HL-60/S4 treated with phorbol 12-myristate 13-acetate at 8.2 ng/mL for 4 days and 3 days (cell line): ENCODE data around the gene NKD2.
"Not testable (repeated sequence)": the region's sequence is repeated elsewhere in the genome, so short reads cannot be mapped to it uniquely, and the experiment has no call there.

Source experiments
- in situ Hi-C: fragments of 300-500 bp; cut with MboI; formaldehyde crosslinking; loops from 2 replicates; pipeline ENCODE4 v1.15.0; 2022; ENCODE audit warnings: low sequenced_read_pairs

The NKD2 gene

GRCh38 chr5:999032-999501, 9.5 kb upstream of the NKD2 start:
- in situ Hi-C loops: no loop called here

GRCh38 chr5:999724-1000123, 8.9 kb upstream of the NKD2 start:
- in situ Hi-C loops: no loop called here

GRCh38 chr5:1000329-1000728, 8.3 kb upstream of the NKD2 start:
- in situ Hi-C loops: no loop called here

GRCh38 chr5:1000831-1001230, 7.8 kb upstream of the NKD2 start:
- in situ Hi-C loops: not testable (repeated sequence)

GRCh38 chr5:1001406-1002270, 7.0 kb upstream of the NKD2 start:
- in situ Hi-C loops: no loop called here

- in situ Hi-C loops: no loop called here
Measured at GRCh38 chr5:1002271-1002546, 6.4 kb upstream of the NKD2 start.

GRCh38 chr5:1002836-1003235, 5.8 kb upstream of the NKD2 start:
- in situ Hi-C loops: no loop called here

- in situ Hi-C loops: no loop called here
Measured at GRCh38 chr5:1003296-1003937, 5.2 kb upstream of the NKD2 start.

- in situ Hi-C loops: no loop called here
Measured at GRCh38 chr5:1004461-1005248, 3.9 kb upstream of the NKD2 start.

- in situ Hi-C loops: no loop called here
Measured at GRCh38 chr5:1005249-1005851, 3.3 kb upstream of the NKD2 start.

GRCh38 chr5:1005904-1006655, 2.5 kb upstream of the NKD2 start:
- in situ Hi-C loops: no loop called here

- in situ Hi-C loops: no loop called here
Measured at GRCh38 chr5:1006656-1007071, 1.9 kb upstream of the NKD2 start.

- in situ Hi-C loops: no loop called here
Measured at GRCh38 chr5:1007221-1007680, 1.4 kb upstream of the NKD2 start.

- in situ Hi-C loops: no loop called here
Measured at GRCh38 chr5:1007681-1008450, 736 bp upstream of the NKD2 start.

- in situ Hi-C loops: no loop called here
Measured at GRCh38 chr5:1009359-1010180, 968 bp downstream of the NKD2 start.

- in situ Hi-C loops: no loop called here
Measured at GRCh38 chr5:1010181-1010510, 1.5 kb downstream of the NKD2 start.

GRCh38 chr5:1010641-1011046, 2.0 kb downstream of the NKD2 start:
- in situ Hi-C loops: no loop called here

GRCh38 chr5:1011226-1011631, 2.6 kb downstream of the NKD2 start:
- in situ Hi-C loops: no loop called here

GRCh38 chr5:1011741-1012312, 3.2 kb downstream of the NKD2 start:
- in situ Hi-C loops: no loop called here
